Esophagus squamous epithelium (tissue), 4 donors: ENCODE results near the gene BBS4.

Experiments used
- POLR2A ChIP-seq, 4 donors: fragments of 450-650 bp; IDR thresholded peaks; one replicate each; pipeline ENCODE4 v1.6.1; 2017; ENCODE audit warnings: antibody characterized with exemption in 4 of 4, mild to moderate bottlenecking in 4 of 4, moderate library complexity in 3 of 4
- TF ChIP-seq, protein P1 (sequence below), 6 experiments: fragments of 450-650 bp in 4 of 6; fragments of 200-600 bp in 2 of 6; sonication (generic) in 2 of 6; IDR thresholded peaks; one replicate each; pipeline ENCODE4 v1.5.1; 2016 to 2019; ENCODE audit warnings: antibody characterized with exemption in 6 of 6, mild to moderate bottlenecking in 4 of 6, moderate library complexity in 4 of 6

GRCh38 chr15:72781631-72782030, 95.6 kb downstream of the BBS4 start:
- TF ChIP-seq POLR2A (IDR thresholded peaks at IDR 0.05) = no peak
- TF ChIP-seq, protein P1, sequence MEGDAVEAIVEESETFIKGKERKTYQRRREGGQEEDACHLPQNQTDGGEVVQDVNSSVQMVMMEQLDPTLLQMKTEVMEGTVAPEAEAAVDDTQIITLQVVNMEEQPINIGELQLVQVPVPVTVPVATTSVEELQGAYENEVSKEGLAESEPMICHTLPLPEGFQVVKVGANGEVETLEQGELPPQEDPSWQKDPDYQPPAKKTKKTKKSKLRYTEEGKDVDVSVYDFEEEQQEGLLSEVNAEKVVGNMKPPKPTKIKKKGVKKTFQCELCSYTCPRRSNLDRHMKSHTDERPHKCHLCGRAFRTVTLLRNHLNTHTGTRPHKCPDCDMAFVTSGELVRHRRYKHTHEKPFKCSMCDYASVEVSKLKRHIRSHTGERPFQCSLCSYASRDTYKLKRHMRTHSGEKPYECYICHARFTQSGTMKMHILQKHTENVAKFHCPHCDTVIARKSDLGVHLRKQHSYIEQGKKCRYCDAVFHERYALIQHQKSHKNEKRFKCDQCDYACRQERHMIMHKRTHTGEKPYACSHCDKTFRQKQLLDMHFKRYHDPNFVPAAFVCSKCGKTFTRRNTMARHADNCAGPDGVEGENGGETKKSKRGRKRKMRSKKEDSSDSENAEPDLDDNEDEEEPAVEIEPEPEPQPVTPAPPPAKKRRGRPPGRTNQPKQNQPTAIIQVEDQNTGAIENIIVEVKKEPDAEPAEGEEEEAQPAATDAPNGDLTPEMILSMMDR (IDR thresholded peaks at IDR 0.05) = no peak
